Dermis blood vessel endothelial cell (primary cell): Measurements from ENCODE around the gene NCEH1. TPM values are rescaled to one million over a fixed set of nuclear protein-coding genes. Genes with fewer than 3 reads are reported as not detected.
"Not testable (repeated sequence)": the region's sequence is repeated elsewhere in the genome, so short reads cannot be mapped to it uniquely, and the experiment has no call there.

ENCODE experiments used
- DNase-seq: peaks from one replicate; pipeline ENCODE4 v3.0.0; 2010
- total RNA-seq: library from RNA; depleted of rRNA; stranded (reverse); fragments of >200 nt; gene quantifications from 2 replicates; pipeline ENCODE4 v1.2.3, GENCODE V29; 2014

NCEH1 gene
- total RNA-seq, 1 donor from 2014 or later = 5.4 TPM

DNA sequence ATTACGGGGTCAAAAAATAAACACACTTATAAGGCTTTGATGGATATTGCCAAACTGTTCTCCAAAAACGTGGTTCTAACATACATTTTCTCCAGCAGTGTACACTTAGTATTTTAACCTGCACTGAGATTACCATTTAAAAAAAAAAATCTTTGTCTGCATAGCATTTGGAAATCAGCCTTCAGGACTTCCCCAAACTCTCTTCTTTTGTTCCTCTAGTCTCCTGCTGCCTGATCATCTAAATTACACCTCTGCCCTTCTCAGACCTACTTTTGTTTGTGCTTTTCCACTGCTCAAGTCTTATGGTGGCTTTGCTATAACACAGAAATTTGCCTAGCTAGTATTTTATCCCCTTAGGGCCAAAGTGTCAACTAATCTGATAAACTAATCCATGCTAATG is 3.8 kb downstream of the NCEH1 start:
- no peak for DNase-seq

DNA sequence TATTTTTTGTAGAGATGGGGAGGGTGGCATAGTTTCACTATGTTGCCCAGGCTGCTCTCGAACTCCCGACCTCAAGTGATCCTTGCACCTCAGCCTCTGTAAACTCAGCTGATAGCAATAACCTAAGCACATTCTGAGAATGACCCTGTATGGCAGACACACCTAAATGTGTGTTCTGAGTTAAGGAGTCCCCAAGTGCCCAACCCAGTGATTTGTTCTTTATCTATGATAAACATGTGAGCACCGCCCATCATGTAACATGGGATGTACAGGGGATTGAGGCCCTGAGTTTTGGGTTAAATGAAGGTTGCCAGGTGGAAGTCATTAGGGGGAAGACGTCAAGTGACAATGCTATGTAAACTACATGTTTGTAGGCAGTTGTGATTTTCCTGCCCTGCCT is 5.7 kb downstream of the NCEH1 start:
- DNase-seq = no peak

DNA sequence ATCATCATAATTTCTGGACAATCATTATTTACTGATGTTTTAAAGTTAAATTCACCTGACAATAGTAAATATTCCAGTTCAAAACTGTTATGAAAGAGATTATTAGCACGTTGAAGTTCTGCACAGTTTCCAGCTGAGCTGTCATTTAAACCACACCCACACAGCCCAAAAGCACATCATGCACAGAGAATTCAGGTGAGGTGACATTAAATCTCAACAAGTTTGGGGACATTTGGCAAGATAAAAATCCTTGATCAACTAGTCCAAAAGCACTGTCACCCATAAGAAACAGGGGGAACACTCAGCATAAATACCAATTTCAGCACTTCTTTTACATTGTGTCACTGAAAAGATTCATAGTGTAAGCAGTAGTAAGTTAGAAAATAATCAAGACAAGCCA is 6.9 kb downstream of the NCEH1 start:
- DNase-seq = no peak

DNA sequence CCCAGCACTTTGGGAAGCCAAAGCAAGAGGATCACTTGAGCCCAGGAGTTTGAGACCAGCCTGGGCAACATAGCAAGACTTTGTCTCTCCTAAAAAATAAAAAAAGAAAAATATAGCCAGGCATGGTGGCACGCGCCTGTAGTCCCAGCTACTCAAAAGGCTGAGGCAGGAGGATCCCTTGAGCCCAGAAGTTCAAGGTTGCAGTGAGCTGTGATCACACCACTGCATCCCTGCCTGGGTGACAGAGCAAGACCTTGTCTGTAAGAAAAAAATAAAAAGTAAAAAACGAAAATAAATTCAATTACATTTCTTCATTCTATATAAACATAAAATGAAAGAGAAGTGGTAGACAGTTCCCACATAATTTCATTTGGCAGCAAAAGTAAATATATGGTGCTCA is 8.1 kb downstream of the NCEH1 start:
- DNase-seq = not testable (repeated sequence)

DNA sequence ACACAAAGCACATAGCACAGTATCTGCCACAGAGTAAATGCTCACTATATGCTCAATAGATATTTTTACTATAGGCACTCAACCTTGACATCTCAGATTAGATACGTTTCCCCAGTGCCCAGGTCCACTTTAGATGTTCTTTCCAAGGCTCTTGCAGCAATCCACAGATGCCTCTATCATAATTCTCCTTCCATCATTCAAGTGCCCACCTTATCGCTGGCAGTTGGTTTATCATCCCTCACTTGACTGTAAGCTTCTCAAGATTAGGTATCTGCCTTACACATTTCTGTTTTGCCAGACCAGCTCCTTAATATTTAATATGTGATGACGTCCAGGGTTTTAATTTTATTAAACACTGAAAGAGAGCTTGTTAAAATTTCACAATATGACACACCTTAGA is 8.6 kb downstream of the NCEH1 start:
- DNase-seq = no peak

DNA sequence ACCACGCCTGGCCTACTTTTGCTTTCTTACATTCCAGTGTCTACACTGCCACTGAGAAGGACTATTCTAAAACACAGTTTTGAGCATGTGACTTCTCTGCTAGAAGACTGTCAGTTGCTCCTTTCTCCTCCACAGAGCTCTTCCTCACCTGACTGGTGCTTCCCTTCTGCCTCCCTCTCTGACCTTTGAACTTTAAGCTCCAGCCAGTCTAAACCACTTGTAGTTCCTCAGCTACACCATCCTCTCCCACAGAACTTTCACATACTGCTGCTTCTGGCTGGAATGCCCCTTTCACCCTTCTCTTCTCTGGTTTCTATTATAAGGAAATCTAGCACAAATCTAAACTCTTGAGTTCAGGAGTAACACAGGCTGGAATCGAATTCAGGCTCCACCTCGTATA is 9.1 kb downstream of the NCEH1 start:
- no peak for DNase-seq

DNA sequence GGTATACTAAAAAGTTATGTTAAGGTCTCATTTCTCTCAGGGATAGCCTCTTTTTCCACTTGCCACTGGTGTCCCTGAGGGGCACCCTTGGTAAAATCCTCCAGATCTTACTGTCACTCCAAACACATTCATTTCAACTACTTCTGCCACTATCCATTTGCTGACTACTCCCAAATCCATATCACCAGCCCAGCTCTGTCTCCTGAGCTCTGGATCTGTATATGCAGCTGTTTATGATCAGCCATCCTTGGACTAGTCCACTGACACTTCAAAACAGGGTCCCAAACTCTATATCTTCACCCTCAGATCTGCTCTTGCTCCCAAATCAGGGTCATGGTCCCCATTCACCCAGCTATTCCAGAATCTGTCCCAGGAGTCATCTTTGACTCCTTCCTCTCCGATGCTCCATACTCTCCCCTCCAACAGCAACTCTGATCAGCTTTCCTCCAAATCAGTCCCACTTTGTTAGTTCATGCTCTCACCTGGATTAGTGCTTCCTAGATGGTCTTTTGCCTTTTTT is 9.9 kb downstream of the NCEH1 start:
- no peak for DNase-seq

DNA sequence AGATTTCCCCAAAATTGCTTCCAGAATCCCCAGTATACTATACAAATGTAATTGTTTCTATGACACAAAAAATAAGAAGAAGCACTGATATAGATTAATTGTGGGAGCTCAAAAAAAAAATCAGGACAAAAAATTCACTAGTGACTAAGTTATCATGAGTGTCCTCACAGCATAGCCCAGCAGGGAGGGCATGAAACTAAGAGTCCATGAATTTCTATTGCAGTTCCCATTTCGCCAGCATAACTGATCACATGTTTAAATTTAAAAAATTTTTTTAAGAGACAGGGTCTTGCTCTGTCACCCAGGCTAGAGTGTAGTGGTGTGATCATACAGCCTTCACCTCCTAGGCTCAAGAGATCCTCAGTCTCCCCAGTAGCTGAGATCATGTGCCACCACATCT is 10.6 kb downstream of the NCEH1 start:
- no peak for DNase-seq

DNA sequence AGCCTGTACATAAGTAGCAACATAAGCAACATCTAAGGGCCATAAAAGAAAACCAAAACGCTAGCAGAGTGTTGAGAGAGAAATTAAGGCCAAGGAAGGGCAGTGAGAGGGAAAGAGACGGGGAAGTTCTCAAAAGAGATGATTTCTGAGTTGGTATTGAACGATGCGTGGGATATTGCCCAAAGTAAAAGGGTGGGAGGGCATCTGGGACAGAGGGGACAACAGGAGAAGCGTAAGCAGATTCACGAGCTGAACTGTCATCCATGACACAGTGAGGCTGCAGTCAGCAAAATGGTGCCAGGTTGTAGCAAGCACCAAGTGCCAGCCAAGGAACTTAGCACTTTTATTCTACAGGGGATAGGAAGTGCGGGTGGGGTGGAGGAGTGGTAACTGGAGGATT is 11.8 kb downstream of the NCEH1 start:
- no peak for DNase-seq

DNA sequence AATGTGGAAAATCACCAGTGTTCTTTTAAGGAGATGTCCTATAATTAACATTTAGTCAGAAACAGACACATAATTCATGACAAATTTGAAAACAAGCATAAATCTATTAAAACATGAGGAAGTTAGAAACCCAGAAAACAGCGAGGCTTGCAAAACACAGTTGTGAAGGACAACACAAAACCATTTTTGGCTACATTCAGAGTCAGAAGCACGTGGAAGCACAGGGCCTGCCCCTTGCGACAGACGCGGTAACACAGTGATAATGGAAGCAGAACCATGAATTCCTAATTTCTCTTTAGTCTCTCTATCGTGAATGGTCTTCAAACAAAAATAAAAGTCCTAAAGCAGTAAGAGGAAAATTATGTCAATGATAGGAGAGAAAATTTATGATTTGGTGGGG is 12.2 kb downstream of the NCEH1 start:
- no peak for DNase-seq

DNA sequence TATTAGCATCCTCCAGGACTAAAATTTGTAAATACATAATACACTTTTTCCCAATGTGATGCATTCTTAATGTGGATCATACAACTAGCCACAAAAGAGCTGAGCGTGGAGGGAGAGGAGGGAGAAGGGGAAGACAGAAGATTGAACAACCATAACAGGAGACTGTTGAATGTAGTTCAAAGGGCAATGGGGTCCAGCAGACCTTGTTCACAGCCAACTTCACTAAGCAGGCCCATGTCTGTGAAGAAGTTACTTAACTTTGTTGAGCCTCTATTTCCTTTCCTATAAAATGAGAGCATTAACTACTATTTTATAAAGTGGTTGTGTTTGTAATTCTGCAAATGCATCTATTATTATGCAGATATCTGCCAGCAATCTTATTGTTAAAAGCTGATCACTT is 13.3 kb downstream of the NCEH1 start:
- DNase-seq = no peak

DNA sequence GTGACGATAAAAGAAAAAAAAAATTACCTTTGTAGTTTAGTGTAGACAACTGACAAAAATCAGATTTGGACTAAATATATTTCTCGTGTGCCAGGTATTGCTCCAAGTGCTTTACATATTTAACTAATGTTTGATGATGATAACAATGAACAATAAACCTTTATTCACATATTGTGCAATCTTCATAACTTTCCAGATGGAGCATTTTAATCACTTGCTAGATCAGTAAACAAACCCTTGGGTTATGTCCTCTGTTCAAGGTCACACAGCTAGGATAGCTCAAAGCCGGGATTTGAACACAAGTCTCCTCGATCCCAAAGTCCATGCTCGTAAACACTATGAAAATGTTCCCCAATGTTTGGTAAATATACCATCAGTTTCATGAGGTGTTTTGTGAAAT is 14.5 kb downstream of the NCEH1 start:
- DNase-seq = no peak

DNA sequence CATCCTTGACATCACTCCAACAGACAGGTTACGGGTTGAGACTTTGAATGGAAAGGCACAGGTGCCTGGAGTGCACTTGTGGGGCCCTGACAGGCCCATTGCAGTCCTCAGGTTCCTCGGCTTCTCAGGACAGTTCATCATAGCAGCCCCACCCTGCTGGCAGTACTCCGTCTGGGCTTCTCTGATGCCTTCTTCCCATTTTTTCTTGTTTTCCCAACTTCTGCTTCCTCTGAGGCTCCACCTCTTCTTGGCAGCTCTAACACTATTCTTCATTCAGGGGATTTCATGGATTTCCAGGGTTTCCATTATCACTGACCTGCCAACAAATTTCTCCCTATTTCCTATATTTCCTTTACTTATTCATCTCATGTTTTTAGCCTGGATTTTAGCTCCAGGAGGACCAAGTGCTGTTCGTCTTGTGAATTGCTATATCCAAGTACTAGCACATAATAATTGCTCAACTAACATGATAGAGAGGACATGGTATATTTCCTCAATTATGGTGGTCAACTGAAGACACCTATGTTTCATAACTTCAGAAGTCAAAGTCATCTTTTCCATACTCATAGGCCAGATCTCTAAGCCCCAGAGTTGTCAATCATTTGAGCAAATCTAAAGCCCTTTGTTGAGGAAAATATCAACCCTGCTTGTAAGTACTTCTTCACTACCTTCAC is 16.2 kb downstream of the NCEH1 start:
- DNase-seq = no peak

DNA sequence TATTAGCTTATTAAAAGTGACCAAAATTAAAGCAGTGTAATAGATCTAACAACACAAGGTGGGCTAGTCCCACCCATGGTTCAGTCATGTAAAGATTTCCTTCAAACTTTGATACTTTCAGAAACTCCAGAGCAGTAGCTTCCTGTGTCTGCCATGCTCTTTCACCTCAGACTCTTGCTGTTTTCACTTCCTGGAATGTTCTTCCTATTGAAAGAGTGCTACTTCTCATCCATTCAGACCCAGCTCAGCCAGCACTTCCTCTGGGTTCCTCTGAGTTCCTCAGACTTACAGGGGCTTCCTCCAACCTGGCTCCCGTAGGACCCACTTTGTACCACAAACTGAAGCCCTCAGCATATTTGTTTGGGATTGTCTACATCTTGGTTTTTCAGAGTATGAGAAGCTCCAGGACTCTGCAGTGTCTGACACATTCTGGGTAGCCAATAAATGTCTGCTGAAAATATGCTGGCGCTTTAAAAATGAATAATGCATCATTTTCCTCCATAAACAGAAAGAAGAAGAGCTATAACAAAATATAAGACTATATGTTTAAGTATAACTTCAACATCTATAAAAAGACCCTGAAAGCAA is 18.0 kb downstream of the NCEH1 start:
- DNase-seq = no peak

DNA sequence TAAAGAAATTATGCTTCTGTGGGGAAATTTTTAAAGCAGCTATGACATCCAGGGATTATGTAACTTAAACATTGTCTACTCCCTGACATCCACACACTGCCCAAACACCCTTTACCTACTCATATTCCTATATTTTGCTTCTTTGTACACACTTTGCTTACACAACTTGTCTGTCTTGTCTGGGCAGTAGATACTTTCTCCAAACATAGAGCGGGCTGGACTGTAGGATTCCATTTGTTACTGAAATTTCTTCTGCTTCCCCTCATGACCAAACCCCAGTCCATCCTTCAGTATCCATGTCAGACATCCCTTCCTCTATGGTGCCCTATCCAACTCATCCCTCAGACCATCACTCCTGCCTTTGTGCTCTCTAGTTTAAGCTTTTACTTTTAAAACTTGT is 19.9 kb downstream of the NCEH1 start:
- no peak for DNase-seq

DNA sequence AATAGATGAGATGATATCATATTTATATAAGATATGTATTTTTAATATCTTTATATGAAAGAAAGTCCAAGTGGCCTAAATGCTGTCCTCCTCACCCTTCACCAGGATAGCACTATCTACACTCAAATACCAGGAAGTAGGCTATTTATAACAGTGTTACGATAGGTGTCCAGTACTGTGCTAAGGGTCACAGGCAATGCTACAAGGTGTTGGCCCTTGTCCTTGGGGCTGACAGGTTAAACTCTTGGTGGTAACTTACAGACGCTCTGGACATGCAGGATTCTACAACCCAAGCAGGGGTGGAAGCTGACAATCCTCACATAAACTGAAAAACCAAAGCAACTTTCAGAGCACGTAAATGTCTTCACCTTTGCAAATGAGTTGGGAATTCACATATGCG is 22.3 kb downstream of the NCEH1 start:
- DNase-seq = no peak

DNA sequence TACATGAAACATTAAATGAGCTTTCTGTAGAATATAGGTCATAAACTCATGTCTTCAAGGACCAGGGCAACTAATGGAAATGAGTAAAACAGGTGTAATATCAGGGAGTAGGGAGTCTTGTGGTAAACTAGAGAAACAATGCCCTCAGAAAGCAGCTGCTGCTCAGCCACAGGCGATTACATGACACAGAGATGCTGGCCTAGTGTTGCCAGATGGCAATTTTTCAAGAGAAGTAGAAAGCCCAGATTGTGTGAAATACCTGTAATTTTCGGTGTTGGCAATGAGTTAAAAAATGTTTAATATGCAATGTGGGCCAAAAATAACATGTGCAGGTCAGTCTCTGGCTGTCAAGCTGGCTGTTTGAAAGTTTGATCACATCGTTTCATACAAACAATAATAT is 23.4 kb downstream of the NCEH1 start:
- no peak for DNase-seq

DNA sequence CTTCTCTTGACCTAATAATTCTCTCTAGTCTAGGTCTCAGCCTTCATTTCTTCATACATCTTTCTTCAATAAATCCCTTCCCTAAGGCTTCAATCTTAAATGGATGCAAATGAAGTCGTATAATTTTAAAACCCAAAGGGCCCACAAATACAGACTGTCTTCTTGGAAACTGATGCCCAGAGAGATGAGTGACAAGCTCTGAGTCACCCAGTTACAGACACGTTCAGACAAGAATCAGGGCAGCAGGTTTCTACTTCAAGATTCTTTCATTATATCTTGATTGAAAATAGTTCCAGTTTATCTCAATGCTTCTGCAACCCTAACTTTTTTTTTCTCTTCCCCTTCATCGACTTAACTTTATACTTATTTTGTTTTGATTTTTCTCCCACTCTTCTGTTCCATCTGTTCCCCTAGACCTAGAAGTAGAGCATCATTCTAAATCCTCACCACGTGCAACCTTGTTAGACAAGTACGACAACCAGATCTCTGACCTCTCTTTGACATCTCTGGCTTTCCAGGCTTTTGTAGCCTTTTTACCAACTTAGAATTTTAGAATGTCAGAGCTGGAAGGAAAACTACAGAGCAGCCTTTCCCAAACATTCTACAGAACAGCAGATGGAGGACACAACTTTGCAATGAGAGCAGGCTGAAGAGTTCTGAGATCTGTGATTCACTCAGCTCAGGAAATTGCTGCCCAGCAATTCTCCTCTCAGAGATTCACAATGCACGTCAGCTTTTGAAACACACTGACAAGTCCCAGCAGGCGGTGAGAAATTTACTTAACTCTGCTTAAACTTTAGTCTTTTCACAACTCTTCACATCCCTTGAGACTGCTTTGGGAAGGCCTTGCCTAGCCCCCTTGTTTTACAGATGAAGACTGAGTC is 25.3 kb downstream of the NCEH1 start:
- peak; percentile 56 for DNase-seq

DNA sequence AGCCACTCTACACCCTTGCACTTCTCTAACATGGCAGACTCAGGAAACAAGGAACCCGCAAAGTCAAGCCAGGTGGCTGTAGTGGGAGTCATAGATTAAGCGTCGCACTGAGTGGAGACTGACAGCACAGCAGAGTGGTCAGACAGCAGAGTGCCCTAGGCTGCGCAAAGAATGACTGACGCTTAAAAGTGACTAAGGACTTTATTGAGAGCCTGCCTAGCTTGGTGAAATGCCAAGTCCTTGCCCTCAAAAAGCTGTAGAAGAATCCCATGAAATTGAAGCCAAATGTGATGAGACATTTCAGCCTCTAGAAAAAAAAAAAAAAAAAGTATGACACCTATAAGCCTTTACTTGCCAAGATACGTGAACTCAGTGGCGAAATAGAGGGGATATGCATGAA is 30.2 kb downstream of the NCEH1 start:
- DNase-seq = no peak

DNA sequence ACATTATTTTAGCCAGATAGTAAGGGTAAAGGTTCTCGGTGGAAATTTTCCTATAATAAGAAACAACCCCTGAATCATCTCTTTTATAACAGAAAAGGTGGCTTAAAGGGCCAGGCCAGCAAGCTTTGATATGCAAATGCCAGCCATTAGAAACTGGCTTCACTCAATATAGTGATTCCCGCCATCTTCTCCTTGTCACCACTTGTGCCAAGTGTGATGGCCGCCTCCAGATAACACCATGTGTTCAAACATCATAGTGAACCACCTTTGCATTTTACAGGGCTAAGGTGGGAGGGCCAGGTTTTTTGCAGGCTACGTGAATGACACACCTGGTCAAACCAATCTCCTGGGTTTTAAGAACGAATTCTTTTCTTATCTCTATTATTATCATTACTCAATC is 31.3 kb downstream of the NCEH1 start:
- DNase-seq = no peak

DNA sequence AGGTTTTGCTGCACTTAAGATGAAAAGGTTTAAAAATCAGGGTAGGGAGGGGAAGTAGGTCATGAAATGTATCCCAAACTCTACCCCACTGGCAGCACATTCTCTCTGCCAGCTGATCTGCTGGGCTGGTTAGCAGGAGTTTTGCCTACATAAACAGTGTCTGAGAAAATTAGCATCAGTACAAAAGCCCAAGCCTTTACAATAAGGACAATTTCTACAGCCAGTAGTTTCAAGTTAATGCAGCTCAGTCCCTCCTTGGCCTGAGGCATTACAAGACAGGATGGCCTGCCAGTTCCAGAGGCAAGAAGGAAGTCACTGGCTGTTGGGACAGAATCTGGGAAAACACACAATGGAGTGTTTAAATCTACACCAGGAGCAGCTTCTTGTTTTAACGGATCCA is 32.8 kb downstream of the NCEH1 start:
- DNase-seq = no peak

DNA sequence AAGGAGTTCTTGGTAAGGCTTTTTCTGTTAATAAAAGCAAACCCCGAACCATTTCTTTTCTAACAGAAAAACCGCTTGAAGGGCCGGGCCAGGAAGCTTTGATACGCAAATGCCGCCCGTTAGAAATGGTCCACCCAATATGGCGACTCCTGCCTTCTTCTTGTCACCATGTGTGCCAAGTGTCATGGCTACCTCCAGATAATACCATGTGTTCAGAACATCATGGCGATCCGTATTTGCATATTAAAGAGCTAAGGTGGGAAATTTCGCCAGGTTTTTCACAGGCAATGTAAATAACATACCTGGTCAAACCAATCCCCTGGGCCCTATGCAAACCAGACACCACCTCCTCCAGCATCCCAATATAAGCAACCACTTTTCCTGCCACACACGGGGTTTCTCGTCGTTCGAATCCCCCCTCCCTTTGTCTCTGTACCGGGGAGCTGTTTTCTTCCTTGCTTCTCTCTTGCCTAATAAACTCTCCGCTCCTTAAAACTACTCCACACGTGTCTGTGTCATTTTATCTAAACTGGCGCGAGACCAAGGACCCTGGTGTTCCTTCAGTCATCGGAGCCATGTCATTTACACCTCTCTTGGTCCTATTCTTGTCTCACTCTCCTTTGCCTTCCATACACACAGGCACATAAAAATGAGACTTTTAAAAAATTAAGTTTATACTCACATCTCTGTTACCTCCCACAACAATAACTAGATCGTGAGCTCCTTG is 34.5 kb downstream of the NCEH1 start:
- no peak for DNase-seq
